Measurements from ENCODE around the gene TLL1. TPM values are rescaled to one million over a fixed set of nuclear protein-coding genes. Genes with fewer than 3 reads are reported as not detected.

The TLL1 gene
- polyA plus RNA-seq, 1 of the 3 experiments (the other 2 are of a cell fraction): 0.07 TPM

GRCh38 chr4:166034965-166035364 is 161.9 kb downstream of the TLL1 start:
- no peak overlapping the region for H3K27ac ChIP-seq (ENCODE audit: low read depth in 2 of 2, low read length in 1 of 2)
- no peaks in the 10 kb centered on the region for H3F3A ChIP-seq (replicated peaks; ENCODE audit: insufficient read depth)
- H3K9me2 ChIP-seq: no peaks in the 10 kb centered on the region
- no peak overlapping the region for H3K4me2 ChIP-seq
- no peaks in the 10 kb centered on the region for H4K20me1 ChIP-seq (ENCODE audit: insufficient read depth)
- TF ChIP-seq RXRA (IDR thresholded peaks at IDR 0.05; ENCODE audit: borderline replicate concordance, low read depth) (no peak), ELF1 (IDR thresholded peaks at IDR 0.05) (no peak), REST (IDR thresholded peaks at IDR 0.05; ENCODE audit: low read depth, low read length) (no peak), FOSL2 (IDR thresholded peaks at IDR 0.05; ENCODE audit: borderline replicate concordance, low read depth) (no peak), TAF1 (IDR thresholded peaks at IDR 0.05; ENCODE audit: borderline replicate concordance, low read depth, low read length) (no peak), NRF1 (IDR thresholded peaks at IDR 0.05; ENCODE audit: low read depth, low read length) (no peak), USF1 (IDR thresholded peaks at IDR 0.05; ENCODE audit: borderline replicate concordance, low read depth) (no peak), YY1 (IDR thresholded peaks at IDR 0.05; ENCODE audit: low read depth) (no peak), IRF3 (IDR thresholded peaks at IDR 0.05; ENCODE audit: low read depth, low read length) (no peak), JUND (IDR thresholded peaks at IDR 0.05) (no peak), SIN3A (IDR thresholded peaks at IDR 0.05; ENCODE audit: borderline replicate concordance, low read depth, low read length) (no peak)
- H3K9me3 ChIP-seq: no peaks in the 10 kb centered on the region
- no peaks in the 10 kb centered on the region for H3K36me3 ChIP-seq (replicated peaks in 1 of 2; ENCODE audit: control insufficient read depth in 1 of 2, insufficient read depth in 2 of 2, low read length in 1 of 2)
- H3K4me3 ChIP-seq (ENCODE audit: low read depth in 2 of 2, low read length in 1 of 2): no peak overlapping the region
- no peaks in the 10 kb centered on the region for H3K4me1 ChIP-seq (ENCODE audit: control insufficient read depth in 1 of 2, insufficient read depth in 2 of 2, low read depth in 1 of 2, low read length in 1 of 2)
- 13% methylated on average over 2 of the region's 2 CpGs for WGBS (ENCODE audit: low lambda C conversion rate)
- H3K9ac ChIP-seq: no peak overlapping the region
- H3K27me3 ChIP-seq (ENCODE audit: insufficient read depth): no peaks in the 10 kb centered on the region
- H2AFZ ChIP-seq (ENCODE audit: low read depth): no peak overlapping the region
- H3K79me2 ChIP-seq (ENCODE audit: insufficient read depth): no peaks in the 10 kb centered on the region
- DNase-seq: no peak
- CTCF ChIA-PET: no interaction called here
- POLR2A ChIA-PET: no interaction called here

- Histone ChIP-seq H3K4me2 (no peak overlapping the region), H3K9me3 (no peaks in the 10 kb centered on the region), H3F3A (replicated peaks; ENCODE audit: insufficient read depth) (no peaks in the 10 kb centered on the region), H3K36me3 (replicated peaks in 1 of 2; ENCODE audit: control insufficient read depth in 1 of 2, insufficient read depth in 2 of 2, low read length in 1 of 2) (no peaks in the 10 kb centered on the region), H3K4me3 (ENCODE audit: low read depth in 2 of 2, low read length in 1 of 2) (no peak overlapping the region), H3K9me2 (no peaks in the 10 kb centered on the region), H2AFZ (ENCODE audit: low read depth) (no peak overlapping the region), H4K20me1 (ENCODE audit: insufficient read depth) (no peaks in the 10 kb centered on the region), H3K27ac (ENCODE audit: low read depth in 2 of 2, low read length in 1 of 2) (no peak overlapping the region), H3K9ac (no peak overlapping the region), H3K79me2 (ENCODE audit: insufficient read depth) (no peaks in the 10 kb centered on the region), H3K4me1 (ENCODE audit: control insufficient read depth in 1 of 2, insufficient read depth in 2 of 2, low read depth in 1 of 2, low read length in 1 of 2) (no peaks in the 10 kb centered on the region), H3K27me3 (ENCODE audit: insufficient read depth) (no peaks in the 10 kb centered on the region; the same call in 1 of the 2 replicates)
- 0% methylated on average over 1 of the region's 1 CpG for WGBS (ENCODE audit: low lambda C conversion rate)
- ChIA-PET POLR2A (no interaction called here), CTCF (no interaction called here)
- DNase-seq: no peak
- TF ChIP-seq USF2 (IDR thresholded peaks at IDR 0.05; ENCODE audit: borderline replicate concordance, low read depth, low read length) (no peak), SMC3 (IDR thresholded peaks at IDR 0.05; ENCODE audit: low read depth, low read length) (no peak), MEF2A (IDR thresholded peaks at IDR 0.05; ENCODE audit: borderline replicate concordance, low read depth) (no peak), NRF1 (IDR thresholded peaks at IDR 0.05; ENCODE audit: low read depth, low read length) (no peak), TCF12 (IDR thresholded peaks at IDR 0.05) (no peak), EZH2phosphoT487 (IDR thresholded peaks at IDR 0.05; ENCODE audit: borderline replicate concordance, low read depth) (no peak)
Observed at GRCh38 chr4:166039822-166040221, 166.8 kb downstream of the TLL1 start.

All from SK-N-SH (cell line).